SIG-M5 treated with dmso at 0.1 percent for 504 hours (cell line): Measurements from ENCODE around the gene GSTA2.
"Not testable (repeated sequence)": the region's sequence is repeated elsewhere in the genome, so short reads cannot be mapped to it uniquely, and the experiment has no call there.

Source experiments
- DNase-seq: peaks from one replicate; lab custom pipeline; 2025; ENCODE audit not compliant: unreplicated experiment; lab: John Stamatoyannopoulos, UW

GSTA2 gene

DNA sequence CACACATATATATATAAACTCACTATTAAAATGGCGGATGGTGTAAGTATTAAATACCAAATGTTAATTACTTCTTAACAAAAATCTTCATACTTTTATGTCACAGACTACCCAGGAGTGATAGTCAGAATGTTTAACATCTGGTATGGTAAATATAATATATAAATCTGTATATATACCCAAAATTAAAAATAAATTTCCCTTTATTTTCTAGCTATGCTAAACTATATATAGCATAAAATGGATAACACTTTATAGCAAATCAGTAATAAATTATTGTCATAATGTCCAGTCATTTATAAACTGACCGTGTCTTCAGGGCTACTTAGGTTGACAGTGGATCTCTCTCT is 37.1 kb downstream of the GSTA2 start:
- no peak for DNase-seq

DNA sequence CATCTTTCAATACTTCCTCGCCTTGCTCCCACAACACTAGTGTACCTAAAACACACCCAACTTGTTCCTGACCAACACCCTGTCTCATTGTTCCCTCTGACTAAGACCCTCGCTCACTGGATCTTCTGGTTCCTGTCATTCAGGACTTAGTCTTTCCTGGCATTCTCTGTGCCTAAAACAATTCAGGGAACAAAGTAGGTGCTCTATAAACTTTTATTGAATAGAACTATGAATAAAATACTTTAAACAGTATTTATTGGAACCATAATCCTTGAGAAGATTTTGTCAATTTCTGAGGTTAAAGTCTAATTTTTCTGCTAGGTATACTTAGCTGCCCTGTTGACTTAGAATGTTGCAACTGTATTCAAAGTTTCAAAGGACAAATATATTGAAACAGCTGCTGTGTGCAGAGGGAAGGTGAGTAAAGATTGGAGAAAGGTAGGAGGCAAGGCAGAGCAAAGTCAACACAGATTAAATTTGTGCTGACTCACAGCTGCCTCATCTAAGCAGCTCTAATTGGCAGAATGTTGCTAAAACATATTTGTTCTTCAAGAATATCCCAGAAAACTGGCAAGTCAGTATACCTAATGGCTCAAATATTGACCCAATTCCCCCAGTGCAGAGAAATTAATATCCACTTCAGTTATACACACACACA is 37.6 kb downstream of the GSTA2 start:
- DNase-seq = peak; percentile 10

DNA sequence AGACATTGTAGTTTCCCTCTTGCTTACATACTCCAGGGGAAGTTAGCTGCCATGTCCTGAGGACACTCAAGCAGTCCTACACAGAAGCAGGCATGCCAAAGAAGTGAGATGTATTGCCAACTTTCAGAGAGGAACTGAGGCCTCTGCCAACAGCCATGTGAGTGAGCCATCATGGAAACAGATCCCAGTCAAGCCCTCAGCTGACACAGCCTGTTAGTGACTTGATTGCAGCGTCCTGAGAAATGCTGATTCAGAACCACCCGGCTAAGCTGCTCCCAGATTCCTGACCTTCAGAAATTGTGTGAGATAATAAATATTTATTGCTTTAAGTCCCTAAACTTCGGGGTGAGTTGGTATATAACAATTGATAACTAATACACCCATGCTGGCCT is 38.1 kb downstream of the GSTA2 start:
- no peak for DNase-seq

DNA sequence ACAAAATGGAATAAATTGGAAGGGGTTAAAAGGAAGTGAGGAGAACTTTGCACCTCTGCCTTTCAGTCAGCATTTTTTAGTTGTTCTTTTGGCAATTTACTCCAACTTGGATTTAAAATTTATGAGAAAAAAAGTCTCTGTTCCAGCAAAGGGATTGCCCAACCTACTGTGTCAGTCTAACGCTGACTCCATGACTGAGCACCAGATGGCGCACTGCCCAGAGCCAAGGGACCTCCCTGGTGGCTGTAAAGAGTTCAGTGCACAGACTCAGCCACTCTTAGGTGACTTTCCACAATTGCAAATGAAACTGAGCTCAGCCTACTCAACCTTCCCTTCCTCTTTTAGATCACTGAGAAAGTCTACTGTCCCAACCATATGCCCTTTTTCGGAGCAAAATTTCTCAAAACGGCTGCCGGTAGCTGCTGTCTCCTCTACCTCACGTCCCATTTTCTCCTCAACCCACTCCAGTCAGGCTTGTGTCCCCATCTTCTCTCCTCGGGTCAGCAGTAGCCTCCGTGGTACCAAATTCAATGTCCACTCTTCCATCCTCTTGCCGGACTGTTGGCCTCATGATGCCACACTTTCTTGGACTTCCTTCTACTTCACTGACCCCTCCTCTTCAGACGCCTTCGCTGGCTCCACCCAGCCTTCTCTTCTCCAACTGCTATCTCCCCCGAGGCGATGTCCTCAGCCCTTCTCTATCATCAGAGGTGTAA is 38.7 kb downstream of the GSTA2 start:
- peak; percentile 77 for DNase-seq

DNA sequence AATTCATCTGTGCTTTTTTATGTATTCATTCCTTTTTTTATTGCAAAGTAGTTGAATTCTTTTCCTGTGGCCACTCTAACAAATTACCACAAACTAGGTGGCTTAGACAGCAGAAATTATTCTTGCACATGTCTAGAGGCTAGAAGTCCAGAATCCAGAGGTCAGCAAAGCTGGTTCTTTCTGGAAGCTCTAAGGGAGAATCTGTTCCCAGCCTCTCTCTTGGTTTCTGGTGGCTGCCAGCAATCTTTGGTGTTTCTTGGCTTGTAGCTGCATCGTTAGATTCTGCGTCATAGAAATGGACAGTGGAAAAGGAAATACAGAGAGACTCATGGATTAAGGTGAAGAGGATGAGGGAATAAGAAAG is 39.3 kb downstream of the GSTA2 start:
- DNase-seq = no peak

DNA sequence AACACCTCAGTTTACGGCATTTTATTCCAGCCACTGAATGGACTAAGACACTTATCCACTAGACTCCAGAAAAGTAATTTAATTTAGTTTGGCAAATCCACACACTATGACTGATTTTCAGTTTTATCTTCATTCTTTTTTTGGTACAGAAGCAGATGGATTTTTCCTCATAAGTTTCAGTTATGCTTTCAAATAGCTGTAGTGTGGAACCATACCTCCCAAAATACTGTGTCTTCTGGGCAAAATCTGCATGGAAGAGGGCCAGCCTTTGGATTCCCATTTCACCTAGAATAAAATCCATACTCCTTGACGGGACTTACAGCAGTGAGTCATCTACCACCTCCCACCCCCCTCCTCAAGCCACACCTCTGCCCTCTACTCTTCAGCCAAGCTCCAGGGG is 43.0 kb downstream of the GSTA2 start:
- DNase-seq = no peak

DNA sequence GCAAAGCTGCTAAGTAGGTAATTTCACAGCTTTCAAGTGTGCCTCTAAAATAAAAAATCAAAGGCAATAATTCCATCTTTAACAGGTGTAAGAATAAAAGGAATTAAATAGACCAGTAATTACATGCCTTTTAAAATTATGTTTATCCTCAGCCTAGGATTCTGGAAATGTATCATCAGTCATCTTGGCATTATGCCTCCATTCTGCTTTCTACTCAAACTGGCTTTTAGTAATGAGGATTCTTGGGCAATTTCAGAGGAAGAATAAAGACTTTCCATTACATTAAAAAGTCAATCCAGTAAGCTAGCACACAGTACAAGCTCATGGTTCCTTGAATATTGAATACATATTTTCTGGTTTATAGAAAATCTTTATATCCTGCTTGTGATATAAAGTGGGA is 44.7 kb downstream of the GSTA2 start:
- no peak for DNase-seq

DNA sequence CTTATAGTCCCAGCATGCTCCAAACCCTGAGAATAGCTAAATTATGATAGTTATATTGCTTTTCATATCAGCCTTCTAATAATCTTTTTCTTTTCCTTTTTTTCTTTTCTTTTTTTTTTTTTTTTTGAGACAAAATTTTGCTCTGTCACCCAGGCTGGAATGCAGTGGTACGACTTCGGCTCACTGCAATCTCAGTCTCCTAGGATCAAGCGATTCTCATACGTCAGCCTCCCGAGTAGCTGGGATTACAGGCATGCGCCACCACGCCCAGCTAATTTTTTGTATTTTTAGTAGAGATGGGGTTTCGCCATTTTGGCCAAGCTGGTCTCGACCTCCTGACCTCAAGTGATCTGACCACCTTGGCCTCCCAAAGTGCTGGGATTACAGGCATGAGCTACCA is 48.5 kb downstream of the GSTA2 start:
- DNase-seq = not testable (repeated sequence)

DNA sequence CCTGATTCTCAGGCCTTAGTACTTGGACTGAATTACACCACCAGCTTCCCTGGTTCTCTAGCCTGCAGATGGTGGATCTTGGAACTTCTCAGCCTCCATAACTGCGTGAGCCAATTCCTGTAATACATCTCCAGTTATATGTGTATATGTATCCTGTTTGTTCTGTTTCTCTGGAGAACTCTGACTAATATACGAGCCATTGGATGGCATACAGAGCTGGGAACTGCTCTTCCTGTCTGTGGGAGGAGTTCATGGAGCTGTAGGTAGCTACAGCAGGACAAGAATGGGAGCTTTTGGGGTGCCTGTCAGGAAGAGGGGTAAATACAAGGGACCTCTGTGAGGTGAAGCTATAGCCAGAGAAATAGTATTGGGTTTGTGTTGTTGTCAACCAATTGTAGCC is 51.1 kb downstream of the GSTA2 start:
- DNase-seq = no peak

DNA sequence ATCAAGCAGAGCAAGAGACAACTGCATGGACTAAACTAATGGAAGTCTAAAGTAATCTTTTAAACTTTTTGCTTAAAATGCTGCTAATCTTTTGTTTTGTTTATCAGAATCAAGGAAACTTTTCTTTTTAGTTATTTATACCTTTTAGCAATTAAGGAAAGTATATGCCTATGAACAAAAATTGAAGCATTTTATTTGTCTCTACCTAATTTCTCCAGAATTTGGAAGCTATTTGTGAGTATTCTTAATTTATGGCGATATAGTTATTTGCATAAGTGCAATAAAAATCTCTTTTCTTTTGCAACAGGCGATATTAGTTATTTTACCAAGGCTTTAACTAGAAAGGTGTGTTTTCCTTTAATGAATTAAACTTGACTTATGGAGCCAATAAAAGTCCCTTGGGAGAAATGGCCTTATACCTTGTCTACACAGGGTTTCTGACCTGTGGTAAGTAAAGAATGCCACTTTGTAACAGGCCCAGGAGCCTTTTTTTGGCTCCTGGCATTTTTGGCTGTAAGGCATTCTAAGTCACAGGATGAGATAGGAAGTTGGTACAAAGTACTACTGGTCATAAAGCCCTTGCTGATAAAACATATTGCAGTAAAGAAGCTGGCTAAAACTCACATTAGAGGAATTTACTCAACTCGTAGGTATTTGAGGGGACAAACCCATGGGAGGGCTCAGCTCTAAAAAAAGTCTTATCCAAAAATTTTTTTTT is 55.2 kb downstream of the GSTA2 start:
- DNase-seq = no peak

DNA sequence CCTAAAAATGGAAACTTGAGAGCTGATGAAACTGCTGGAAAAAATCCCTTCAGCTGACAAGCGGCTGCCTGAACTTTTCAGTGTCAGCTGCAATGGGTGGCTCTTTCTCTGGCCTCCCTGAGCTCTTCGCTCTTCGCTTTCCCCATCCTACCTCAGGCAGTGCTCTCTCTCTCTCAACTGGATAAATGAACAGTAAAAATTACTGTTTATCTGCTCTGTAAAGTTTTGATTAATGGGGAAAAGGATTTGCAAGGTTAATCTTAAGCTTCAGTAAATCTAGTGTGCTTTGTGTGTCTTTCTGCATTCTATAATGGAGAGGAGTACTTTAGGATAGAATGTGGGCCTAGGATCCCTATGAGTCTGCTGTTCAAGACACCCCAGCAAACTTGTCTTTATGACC is 57.3 kb downstream of the GSTA2 start:
- DNase-seq = no peak

DNA sequence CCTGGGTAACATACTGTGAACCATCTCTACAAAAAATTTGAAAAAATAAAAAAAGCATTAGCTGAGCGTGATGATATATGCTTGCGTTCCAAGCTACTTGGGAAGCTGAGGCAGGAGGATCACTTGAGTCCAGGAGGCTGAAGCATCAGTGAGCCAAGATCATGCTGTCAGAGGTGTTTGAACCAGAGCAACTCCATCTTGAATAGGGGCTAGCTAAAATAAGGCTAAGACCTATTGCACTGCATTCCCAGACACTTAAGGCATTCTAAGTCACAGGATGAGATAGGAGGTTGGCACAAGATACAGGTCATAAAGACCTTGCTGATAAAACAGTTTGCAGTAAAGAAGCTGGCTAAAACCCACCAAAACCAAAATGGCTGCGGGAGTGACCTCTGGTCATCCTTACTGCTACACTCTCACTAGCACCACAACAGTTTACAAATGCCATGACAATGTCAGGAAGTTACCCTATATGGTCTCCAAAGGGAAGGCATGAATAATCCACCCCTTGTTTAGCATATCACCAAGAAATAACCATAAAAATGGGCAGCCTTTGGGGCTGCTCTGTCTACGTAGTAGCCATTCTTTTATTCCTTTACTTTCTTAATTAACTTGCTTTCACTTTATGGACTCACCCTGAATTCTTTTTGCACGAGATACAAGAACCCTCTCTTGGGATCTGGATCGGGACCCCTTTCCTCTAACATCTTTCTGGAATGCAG is 58.3 kb downstream of the GSTA2 start:
- not testable (repeated sequence) for DNase-seq

DNA sequence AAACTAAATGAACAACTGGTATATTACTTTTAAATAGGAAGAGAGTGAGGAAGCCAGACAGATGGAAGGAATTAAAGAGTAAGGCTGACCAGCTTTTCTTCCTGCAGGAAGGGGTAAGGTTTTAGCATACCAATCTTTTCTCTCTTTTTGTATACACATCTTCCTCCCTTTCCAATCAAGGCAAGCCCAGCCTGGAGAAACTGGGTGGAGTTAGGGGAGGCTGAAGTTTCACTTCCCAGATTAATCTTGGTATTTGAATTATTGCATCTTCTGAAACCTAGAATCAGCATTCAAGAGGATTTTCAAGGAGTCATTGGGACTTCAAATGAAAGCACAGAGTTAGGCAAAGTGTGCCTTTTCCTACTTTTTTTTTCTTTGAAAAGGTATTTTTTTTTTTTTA is 59.2 kb downstream of the GSTA2 start:
- peak; percentile 14 for DNase-seq
